HG03457 (cell line): ENCODE results near the gene MORF4L2.

Experiments
- ATAC-seq: cut with Tn5 transposase; IDR thresholded peaks from one replicate; pipeline ENCODE4 v1.9.1; 2021; ENCODE audit warnings: moderate number of reproducible peaks; ENCODE audit not compliant: unreplicated experiment

Gene MORF4L2

DNA sequence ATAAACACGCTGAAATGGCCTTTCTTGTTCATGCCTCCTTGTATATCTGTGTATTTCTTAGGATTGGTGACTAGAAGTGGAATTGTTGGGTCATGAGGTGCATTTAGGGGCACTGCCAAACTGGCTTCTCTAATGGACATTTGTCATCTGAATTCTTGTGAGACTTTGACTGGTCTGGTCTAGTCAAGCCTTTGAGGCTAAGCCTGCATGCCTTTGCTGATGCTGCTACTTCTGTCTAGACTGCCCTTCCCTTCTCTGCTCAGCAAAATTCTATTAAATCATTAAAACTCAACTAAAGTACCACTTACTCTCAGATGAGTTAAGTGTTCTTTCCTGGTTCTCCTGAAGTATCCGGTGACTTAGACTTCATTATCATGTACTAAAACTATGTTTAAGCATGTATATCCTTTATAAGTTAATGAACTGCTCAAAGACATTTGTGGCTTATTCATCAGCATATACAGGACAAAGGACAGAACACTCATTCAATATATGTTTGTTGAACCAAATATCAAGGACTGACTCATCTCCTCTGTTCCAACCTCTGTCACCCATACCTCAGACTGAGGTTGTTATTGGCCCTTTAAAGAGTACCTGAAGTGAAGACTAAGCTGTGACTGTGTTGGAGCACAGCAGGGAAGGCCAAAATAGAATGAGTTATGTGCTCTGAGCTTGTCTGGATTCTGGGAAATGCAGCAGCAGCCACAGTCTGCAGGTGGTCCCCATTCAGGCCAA is 48.7 kb downstream of the MORF4L2 start:
- no peak for ATAC-seq

DNA sequence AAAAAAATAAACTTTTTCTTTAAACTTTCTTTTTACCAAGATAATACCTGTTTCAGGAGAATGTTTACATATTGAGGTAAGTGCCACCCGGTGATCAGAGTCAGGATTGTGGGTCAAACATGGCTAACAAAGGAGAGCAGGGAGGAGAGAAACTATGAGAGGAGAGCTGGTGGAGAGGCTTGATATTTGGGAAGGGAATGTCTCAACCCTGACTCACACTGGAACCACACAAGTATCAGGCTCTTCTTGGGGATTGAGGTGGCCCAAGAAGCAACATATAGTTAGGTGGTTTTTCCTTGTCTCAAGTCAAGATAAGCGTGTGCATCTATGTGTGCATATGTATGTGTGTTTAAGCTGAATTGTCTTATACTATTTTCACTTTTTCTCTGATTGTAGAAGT is 51.1 kb downstream of the MORF4L2 start:
- ATAC-seq: no peak

DNA sequence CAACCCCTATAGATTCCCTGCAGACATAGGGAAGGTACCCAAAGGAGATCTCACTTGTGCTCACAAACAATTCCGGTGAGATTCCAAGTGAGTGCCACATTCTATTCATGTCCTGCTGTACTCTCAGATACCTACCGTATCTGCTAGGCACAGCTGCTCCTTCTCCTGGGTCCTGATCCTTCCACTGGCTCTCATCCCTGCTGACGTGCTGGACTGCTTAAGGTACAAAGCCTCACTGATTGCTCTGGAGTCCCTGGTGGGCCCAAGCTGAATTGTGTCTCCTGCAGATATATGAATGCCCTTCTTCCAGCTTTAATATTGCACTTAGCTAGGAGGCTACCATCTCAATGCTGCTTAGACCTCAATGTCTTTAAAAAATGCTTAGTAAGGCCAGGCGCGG is 55.4 kb downstream of the MORF4L2 start:
- no peak for ATAC-seq

- no peak for ATAC-seq
Observed at GRCh38 chrX:103630171-103630511, 56.4 kb downstream of the MORF4L2 start.

GRCh38 chrX:103629318-103630170 is 57.0 kb downstream of the MORF4L2 start:
- no peak for ATAC-seq

GRCh38 chrX:103628386-103629317 is 57.8 kb downstream of the MORF4L2 start, which contains the start of gene TCEAL1:
Gene TCEAL1 (plus strand): TSS chrX:103628975. CDS start chrX:103629917, 942 bp downstream.
- peak; percentile 57 for ATAC-seq

GRCh38 chrX:103626855-103627254 is 59.6 kb downstream of the MORF4L2 start:
- no peak for ATAC-seq
